ENCODE results near the gene TRAF7.
"Not testable (repeated sequence)": the region's sequence is repeated elsewhere in the genome, so short reads cannot be mapped to it uniquely, and the experiment has no call there.

TRAF7 gene

DNA sequence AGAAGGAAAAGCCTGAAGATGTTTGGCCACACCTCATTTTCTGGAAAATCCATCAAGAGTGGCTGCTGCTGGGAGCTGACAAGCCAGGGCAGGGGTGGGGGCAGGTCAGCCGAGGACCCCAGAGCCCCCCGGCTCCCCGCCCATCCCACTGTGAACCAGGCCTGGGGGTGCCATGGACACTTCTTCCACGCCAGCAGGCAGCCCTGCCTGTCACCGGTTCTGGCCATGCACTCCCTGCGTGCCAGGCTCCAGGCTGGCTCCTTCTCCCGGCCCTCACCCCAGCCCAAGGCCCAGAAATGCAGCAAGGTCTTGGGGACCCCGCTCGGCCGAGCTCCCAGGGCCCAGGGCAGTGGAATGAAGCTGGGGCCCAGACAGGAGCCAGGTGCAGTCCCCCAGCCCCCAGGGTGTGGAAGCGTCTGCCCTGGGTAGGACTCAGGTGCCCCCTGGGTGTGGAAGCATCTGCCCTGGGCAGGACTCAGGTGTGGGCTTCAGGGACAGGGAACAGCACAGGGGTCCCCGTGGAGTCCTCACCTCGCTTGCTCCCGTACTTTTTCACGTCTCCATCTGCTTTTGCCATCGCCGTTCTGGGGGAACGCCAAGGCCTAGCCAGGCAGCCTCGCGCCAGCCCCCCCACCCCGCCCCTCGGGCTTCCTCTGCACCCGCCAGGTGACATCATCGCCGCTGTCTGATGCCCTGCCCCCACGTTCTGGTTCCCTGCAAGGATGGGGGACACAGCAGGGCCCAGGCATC, 32.5 kb upstream of the TRAF7 start:
- DNase-seq, result not testable (repeated sequence)

DNA sequence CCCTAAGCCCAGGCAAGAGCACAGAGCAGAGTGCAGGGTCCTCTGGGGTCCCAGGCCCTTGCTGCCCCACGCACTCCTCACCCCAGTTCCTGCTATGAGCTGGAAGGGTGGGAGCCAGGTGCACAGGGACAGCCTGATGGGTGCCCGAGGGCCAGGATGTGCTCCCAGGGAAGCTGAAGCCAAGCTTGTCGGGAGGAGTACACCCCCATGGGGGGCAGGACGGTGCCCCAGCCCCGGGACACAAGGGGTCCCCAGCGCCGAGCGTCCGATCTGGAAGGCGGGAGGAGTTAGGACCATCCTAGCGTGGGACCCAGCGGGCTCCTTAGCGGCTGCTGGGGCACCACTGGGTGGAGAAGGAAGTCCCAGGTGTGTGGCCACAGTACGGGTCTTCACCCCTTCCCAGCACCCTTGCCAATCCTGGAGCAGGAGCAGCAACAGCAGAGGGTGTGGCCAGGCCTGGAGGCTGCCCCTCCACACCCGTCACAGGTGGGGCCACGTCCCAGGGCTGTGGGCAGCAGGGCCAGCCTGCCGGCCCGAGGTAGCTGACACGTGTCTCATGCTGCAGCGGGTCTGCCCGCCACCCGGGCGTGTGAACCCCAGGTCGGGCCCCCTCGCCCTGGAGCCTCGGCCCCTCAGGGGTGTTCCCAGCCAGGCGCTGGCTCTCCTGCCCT, 31.7 kb upstream of the TRAF7 start:
- DNase-seq, result not testable (repeated sequence)

DNA sequence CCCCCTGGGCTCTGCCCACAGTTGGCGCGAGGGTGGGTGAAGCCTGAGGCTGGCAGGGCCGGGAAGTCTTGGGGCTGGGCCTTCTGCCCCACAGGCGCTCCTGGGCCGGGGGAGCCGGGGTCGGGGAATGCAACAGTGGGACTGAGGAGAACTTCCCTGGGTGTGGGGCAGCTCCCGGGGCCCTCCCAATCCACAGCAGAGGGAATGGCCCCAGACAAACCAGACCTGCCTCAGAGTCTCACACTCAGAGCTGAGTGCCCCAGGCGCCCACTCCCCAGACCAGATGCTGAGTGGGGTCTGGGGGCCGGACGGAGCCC, 31.2 kb upstream of the TRAF7 start:
- not testable (repeated sequence) for DNase-seq

DNA sequence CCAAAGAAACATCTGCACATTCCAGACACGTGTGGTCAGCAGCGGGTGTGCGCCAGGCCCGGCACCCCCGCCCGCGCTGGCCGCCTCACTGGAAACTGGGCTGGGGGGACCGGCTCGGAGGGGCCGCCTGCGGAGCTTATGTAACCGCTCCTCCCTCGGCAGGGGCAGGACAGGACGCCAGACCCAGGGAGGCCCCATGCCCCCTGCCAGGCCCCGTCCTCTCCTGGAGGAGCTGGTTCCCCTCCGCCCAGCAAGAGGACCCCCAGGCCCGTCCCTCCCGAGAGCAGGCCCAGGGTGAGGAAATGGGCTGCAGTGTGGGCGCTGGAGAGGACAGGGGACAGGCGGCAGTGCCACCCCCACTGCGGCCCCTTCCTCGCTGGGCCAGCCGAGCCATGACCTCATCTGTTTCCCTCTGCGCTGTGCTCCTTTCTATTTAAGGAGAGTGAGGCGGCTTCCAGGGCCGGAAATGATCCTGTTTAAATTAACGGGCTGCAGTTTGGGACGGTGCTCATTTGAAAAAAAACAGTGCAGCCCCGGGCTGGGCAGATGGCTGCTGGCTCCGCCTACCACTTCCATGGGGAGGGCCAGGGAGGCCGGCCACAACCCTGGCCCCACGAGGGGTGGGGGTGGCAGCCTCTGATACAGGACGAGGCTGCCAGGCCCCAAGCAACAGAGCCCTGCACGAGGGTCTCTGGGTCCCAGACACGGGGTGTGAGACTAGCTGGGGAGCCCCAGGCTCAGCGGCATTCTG, 30.7 kb upstream of the TRAF7 start:
- DNase-seq, result not testable (repeated sequence)

DNA sequence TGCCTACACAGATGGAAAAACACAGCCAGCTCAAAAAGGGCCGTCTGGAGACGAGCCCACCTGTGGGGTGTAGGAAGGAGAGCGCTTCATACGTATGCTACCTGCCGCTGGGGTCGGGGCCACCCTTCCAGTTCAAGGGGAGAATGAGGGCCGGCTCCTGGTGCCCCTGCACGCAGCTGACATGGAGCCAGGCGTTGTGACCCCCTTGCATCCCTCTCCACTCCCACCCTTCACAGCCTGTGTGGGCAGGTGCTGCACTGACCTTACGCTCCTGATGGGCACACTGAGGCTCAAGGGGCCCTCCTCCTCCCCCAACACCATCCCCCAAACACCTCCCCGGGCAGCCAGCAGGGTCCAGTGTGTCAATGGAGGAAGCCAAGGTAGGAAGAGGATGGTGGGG, 30.0 kb upstream of the TRAF7 start:
- not testable (repeated sequence) for DNase-seq

DNA sequence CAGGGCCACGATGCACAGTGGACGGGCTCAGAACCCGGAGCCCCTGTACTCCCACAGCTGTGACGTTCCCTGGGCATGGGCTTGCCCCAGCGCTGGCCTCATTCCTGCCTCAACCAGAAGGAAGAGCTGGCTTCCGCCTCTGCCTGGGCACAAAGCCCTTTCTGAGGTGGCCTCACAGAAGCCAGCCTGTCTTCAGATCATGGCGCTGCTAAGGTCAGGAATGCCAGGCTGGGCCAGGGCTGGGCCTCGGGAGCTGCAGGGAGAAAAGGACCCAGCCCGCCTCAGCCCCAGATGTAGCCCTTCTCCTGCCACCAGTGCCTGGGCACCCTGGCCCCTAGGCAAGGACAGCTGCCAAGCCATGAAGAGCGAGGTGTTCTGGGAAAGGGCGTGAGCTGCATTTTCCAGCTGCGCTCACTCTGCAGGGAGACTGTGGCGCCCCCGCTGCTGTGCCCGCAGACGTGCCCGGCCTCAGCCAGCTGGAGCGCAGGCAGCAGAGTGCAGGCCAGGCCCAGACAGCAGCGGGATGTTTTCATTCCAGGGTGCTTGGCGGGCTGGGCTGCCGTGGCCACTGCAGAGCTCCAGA, 29.3 kb upstream of the TRAF7 start:
- DNase-seq, result not testable (repeated sequence)

DNA sequence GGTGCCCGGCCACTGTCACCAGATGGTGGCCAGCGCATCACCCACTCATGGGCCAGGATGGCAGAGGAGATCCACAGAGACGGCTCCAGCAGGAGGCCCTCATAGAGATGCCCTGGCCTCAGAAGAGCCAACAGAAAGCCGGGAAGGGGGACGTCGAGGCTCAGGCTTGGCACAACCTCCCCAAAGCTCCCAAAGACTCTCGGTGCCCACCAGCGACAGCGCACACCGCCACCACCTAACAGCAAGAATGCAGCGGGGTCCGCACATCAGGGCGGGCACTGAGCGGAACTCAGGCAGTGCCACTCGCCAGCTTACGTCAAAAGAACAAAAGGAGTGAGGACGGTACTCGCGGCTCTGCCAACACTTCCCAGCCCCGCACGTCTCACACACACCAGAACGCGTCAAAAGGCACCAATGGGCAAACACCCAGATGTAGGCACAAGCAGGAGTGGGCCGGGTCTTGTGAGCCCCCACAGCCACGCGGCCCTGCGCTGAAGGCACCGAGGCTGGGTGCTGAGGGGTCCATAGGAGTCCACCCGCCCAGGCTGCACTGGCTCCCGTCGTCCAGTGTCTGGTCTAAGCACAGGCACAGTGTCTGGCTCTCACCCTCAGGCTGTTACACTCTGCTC, 28.5 kb upstream of the TRAF7 start:
- DNase-seq, result not testable (repeated sequence)

DNA sequence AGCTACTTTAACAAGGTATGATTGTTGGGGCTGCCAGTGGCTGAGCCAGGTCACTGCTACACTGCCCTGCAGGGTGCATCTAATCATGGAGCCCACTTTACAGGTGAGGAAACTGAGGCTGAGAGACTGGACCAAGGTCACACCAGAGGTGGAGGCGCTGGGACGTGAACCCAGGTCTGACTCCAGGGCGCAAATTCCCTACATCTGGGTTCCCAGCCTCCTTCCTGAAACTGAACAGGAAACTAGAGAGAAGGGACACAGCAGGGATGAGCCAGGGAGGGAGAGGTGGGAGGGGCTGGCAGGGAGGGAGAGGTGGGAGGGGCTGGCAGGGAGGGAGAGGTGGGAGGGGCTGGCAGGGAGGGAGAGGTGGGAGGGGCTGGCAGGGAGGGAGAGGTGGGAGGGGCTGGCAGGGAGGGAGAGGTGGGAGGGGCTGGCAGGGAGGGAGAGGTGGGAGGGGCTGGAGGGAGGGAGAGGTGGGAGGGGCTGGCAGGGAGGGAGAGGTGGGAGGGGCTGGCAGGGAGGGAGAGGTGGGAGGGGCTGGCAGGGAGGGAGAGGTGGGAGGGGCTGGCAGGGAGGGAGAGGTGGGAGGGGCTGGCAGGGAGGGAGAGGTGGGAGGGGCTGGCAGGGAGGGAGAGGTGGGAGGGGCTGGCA, 27.8 kb upstream of the TRAF7 start:
- DNase-seq, result peak; percentile 30

DNA sequence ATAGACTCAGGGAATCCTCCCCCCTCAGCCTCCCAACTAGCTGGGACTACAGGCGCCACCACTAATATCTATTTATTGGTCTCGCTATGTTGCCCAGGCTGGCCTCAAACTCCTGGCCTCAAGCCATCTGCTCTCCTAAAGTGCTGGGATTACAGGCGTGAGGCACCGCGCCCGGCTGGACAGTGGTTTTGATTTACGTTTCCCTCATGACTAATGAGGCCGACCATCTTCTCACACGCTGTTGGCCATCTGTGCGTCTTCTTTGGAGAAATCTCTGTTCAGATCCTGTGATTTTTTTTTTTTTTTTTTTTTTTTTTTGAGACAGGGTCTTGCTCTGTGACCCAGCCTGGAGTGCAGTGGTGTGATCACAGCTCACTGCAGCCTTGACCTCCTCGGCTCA, 26.3 kb upstream of the TRAF7 start:
- not testable (repeated sequence) for DNase-seq

DNA sequence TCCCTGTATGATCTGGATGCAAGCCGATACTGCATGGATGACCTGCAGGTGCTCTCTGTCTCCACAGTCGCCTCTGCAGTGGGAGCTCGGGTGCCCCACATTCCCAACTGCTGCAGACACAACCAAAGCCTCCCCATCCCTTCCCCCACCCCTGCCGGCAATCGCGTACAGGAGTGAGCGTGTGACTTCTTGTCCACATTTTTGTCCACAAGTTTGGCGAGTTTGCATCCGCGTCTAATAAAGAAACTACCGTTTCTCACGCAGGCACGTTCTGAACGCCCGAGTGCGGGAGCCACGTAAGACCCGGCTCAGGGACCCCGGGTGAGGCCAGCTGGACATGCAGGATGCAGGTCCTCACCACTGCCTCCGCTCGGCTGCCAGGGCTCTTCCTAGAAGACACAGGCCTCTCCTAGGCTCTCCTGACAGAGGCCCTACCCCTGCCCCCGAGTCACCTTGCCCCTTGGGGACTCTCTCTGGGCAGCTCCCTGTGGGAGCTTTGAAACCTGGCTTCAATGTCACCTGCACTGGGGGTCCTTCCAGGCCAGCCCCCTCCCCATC, 25.6 kb upstream of the TRAF7 start:
- DNase-seq, result not testable (repeated sequence)

DNA sequence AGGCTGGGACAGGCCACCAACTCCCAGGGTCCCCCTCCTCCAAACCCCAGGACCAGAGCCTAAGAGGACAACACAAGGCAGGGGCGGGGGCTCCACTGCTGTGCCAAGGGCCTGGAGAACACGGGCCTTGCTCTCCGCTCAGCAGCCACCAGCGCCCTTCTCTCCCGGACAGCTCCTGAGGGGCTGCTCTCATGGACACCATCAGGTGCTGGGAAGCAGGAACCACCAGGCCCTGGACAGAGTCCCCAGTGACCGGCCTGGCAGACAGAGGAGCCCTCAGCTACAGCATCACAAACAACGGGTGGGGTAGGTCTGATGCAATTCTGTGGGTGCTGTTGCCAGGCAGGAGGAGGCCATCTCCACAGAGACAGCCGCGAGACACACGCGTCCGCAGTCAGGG, 21.8 kb upstream of the TRAF7 start:
- DNase-seq, result not testable (repeated sequence)

DNA sequence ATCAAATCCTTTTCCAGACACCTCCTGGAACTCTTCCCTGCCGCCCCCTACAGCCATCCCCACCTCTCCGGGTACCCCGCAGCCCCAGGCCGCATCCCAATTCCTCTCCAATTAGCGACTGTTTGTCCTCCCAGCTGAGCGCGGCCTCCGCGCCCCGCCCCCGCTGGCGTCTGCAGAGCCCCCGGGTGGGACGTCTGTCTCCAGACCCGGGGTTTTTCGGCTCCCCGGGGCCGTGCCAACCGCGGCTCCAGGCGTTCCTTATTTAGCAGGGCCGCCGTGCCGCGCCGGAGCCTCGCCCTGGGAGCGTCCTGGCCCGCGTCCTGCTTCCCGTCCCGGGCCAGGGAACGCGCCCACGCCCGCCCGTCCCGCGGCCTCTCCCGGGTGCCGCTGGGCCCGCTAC, 20.5 kb upstream of the TRAF7 start:
- DNase-seq, result not testable (repeated sequence)

DNA sequence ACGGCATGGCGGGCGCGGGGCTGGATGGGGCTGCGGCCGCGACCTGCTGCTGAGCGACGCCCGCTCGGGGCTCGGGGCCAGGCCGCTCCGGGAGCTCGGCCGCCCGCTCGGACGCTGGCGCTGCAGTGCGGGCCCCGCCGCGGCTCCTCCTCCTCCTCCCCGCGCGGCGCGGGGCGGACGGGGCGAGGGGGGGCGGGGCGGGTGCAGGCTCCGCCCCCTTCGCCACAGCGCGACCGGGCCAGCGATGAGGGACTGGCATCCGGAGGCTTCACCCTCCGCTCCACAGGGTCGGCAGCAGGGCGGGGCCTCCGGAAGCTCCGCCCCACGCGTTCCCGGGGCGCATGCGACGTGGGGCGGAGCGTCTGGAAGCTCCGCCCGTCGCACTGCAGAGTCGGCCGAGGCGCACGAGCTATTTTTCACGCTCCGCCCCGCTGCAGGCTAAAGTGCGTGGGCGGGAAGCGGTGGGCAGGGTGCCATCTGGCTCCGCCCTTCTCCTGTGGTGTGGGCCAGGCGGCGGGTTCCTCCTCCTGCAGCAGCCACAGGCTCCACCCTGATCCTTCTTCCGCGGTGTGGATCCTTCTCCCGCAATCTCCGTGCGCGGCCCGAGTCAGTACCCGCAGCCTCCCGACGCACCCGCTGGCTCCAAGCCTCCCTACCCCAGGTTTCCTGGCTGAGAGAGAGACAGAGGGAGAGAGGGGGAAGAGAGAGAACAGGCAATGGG, 19.7 kb upstream of the TRAF7 start, which contains the start of gene PKD1:
Gene PKD1, minus strand, starts transcription at position 129 of the 721 bp plus-strand sequence. CDS start 209 bp downstream, outside the sequence.
- peak; percentile 97 for DNase-seq

DNA sequence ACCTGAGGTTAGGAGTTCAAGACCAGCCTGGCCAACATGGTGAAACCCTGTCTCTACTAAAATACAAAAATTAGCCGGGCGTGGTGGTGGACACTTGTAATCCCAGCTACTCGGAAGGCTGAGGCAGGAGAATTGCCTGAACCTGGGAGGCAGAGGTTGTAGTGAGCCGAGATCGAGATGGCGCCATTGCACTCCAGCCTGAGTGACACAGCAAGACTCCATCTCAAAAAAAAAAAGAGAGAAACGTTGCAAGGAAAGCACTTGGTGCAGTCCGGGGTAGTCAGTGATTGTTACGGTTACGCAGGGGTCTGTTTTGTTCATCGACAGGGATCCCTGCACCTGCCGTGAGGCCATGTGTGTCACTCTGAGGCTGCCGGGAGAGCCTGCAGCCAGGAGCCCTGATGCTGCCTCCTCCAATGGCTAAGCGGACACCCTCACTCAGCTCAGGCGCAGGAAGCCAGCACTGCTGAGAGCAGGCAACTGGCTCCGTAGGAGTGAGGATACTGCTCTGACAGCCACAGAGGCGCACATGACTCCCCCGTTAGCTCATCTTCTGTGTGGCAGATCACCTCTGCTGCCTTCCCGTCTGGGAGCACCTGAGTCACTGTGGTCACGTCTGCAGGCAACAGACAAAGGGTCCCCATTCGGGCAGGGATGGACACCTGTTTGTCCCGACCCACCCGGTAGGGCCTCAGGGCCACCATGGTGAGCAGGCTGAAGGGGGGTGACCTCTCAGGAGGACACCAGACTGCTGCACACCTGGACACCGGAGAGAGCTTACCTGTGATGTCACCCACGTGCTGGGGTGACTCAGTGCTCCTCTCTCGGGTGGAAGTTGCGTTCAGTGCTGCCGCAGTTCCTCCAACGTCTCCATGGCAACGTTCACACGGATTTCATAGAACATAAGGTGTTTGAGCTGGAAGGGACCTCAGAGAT, 12.4 kb upstream of the TRAF7 start:
- no peak for DNase-seq

DNA sequence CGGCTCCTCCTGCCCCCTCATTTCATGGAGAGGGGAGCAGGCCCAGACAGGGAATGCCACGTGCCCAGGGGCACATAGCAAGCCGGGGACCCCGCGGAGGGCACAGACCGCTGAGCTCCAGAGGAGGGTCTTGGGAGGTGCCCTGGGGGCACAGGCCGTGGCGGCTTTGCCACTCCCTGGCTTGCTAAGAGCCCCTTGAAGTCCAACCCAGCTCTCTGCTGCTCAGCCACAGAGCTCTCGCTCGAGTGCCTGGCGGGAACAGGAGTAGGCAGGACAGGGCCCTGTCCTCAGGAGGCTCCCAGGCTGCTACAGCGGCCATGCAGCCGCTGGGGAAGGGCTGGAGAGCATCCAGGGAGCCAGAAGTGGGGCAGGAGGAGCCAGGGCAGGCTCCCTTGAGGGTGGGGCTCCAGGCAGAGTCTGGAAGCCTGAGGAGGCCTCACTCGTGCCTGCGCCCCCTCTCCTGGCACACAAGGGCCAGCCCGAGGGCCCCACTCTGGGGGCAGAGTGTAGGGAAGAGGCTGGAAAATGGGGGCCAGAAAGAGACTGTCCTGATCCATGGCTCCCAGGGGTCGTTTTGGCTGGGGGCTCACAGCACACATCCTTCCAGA, 11.6 kb upstream of the TRAF7 start:
- no peak for DNase-seq

DNA sequence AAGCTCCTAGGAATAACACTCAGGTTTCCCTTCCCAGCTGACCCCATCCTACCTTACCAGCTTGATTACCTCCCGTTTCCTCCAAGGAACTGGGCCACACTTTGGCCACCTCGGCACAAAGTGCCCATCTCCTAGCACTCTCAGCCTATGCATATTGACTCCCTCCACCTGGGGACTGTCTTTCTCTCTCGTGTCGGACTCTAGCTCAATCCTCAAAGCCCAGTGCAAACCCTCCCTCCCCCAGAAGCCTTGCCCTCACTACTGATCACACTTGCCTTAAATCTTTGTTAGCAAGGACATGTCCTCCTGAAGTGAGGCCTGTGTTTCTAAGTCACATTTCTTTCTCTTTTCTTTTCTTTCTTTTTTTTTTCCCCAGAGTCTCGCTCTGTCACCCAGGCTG, 9.7 kb upstream of the TRAF7 start:
- no peak for DNase-seq

DNA sequence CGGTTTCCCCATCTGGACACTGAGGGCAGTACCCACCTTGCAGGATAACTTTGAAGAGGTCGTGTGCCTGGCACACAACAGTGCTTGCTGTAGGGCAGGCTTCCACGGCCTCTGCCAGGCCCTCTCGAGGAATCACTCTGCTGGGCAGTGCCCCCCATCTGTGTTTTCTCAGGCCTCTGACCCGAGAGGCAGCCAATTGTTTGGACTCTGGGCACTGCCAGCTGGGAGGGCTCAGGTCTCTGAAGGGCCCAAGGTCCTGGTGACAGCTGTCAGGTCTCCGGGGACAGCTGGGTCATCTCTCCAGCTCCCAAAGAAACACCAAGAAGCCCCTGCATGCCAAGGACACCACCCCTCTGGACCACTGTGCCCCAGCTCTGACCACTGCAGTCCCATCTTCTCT, 8.2 kb upstream of the TRAF7 start:
- no peak for DNase-seq

DNA sequence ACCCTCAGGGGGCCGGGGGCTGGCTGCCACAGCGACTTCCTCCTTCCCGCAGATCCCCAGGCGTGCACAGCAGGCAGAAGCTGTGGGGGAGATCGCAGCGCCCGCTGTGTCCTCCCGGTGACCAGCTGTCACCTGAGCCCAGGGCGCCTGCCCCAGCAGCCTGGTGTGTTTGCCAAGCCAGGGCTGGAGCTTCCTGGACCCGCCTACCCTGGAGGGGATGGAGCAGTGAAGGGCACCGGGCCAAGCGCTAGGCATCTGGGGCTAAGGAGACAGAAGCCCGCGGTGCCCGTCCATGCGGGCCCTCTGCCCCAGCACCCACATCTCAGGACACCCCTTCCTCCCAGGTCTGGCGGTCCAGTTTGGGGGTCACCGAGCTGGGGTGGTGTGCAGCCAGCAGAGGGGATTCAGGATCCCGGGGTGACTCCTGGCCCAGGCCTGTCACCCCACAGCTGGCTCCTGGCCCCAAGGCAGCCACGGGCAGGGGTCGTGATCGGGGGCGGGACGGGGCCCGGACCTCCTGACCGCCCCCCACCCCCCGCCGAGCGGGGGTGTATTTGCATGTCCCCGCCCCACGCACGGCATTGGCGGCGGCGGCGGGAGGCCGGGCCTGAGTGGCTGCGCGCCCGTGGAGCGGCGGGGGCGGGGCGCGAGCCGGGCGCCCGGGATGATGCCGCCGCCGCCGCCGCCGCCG, 7.5 kb upstream of the TRAF7 start, which contains the start of gene RAB26:
Gene RAB26, plus strand, starts transcription at position 645 of the 691 bp plus-strand sequence. CDS start 159 bp downstream, outside the sequence.
- DNase-seq, result peak; percentile 20
